Osteocyte (in vitro differentiated cells): Measurements from ENCODE around the gene CCNYL1. TPM values are rescaled to one million over a fixed set of nuclear protein-coding genes. Genes with fewer than 3 reads are reported as not detected.

Source experiments
- DNase-seq: peaks from one replicate; pipeline ENCODE4 v3.0.0; 2021; ENCODE audit warnings: mixed read lengths; ENCODE audit not compliant: unreplicated experiment; ENCODE audit errors: extremely low spot score
- H3K27ac Mint-ChIP-seq: one replicate; pipeline ENCODE4 v1.8.0; 2021; ENCODE audit warnings: mild to moderate bottlenecking, mixed read lengths; ENCODE audit not compliant: unreplicated experiment
- H3K27me3 Mint-ChIP-seq: one replicate; pipeline ENCODE4 v1.8.0; 2021; ENCODE audit warnings: mixed read lengths; ENCODE audit not compliant: unreplicated experiment
- H3K36me3 Mint-ChIP-seq: one replicate; pipeline ENCODE4 v1.8.0; 2021; ENCODE audit warnings: mixed read lengths; ENCODE audit not compliant: unreplicated experiment
- H3K4me1 Mint-ChIP-seq: one replicate; pipeline ENCODE4 v1.8.0; 2021; ENCODE audit warnings: mixed read lengths; ENCODE audit not compliant: unreplicated experiment
- H3K4me3 Mint-ChIP-seq: one replicate; pipeline ENCODE4 v1.8.0; 2021; ENCODE audit warnings: mild to moderate bottlenecking, moderate library complexity, mixed read lengths; ENCODE audit not compliant: unreplicated experiment
- H3K9me3 Mint-ChIP-seq: one replicate; pipeline ENCODE4 v1.8.0; 2021; ENCODE audit warnings: mixed read lengths; ENCODE audit not compliant: unreplicated experiment
- CTCF ChIP-seq: fragments of 200-600 bp; sonication (generic); IDR thresholded peaks from 2 replicates; pipeline ENCODE4 v1.5.0; 2021; ENCODE audit warnings: antibody characterized with exemption, mild to moderate bottlenecking, moderate library complexity
- total RNA-seq: library from RNA; stranded (reverse); gene quantifications from 2 replicates; pipeline ENCODE4 v1.2.1, GENCODE V29; 2021

CCNYL1 gene
- total RNA-seq, 1 donor from 2014 or later: 16.8 TPM

- Mint-ChIP-seq H3K27me3 (peaks cover 26% of the 10 kb centered on the region), H3K9me3 (no peaks in the 10 kb centered on the region), H3K27ac (no peak overlapping the region), H3K4me3 (no peak overlapping the region), H3K4me1 (peaks cover 26% of the 10 kb centered on the region), H3K36me3 (peaks cover 5% of the 10 kb centered on the region)
- no peak for TF ChIP-seq CTCF
- DNase-seq: no peak
Observed at GRCh38 chr2:207765547-207765946, 54.1 kb downstream of the CCNYL1 start.

GRCh38 chr2:207766041-207766551 is 54.7 kb downstream of the CCNYL1 start:
- H3K9me3 Mint-ChIP-seq: no peaks in the 10 kb centered on the region
- TF ChIP-seq CTCF: no peak
- peak overlapping the region; percentile 35 for H3K4me3 Mint-ChIP-seq
- H3K36me3 Mint-ChIP-seq: peaks cover 5% of the 10 kb centered on the region
- H3K27me3 Mint-ChIP-seq: peaks cover 26% of the 10 kb centered on the region
- DNase-seq: no peak
- H3K27ac Mint-ChIP-seq: no peak overlapping the region
- H3K4me1 Mint-ChIP-seq: peaks cover 30% of the 10 kb centered on the region

- no peak for DNase-seq
- Mint-ChIP-seq H3K9me3 (no peaks in the 10 kb centered on the region), H3K27me3 (peaks cover 26% of the 10 kb centered on the region), H3K4me1 (peaks cover 30% of the 10 kb centered on the region), H3K36me3 (peaks cover 5% of the 10 kb centered on the region), H3K4me3 (peak overlapping the region; percentile 83), H3K27ac (no peak overlapping the region)
- peak; percentile 8 for TF ChIP-seq CTCF
Observed at GRCh38 chr2:207766697-207767460, 55.4 kb downstream of the CCNYL1 start.

- TF ChIP-seq CTCF: peak; percentile 55
- no peak for DNase-seq
- Mint-ChIP-seq H3K36me3 (peaks cover 5% of the 10 kb centered on the region), H3K27me3 (peaks cover 26% of the 10 kb centered on the region), H3K9me3 (no peaks in the 10 kb centered on the region), H3K4me3 (peak overlapping the region; percentile 83), H3K27ac (no peak overlapping the region), H3K4me1 (peaks cover 30% of the 10 kb centered on the region)
Observed at GRCh38 chr2:207767461-207768167, 56.2 kb downstream of the CCNYL1 start.
